Inferior parietal cortex (tissue), 1 donor: ENCODE data around the gene PHPT1.
"Not testable (repeated sequence)": the region's sequence is repeated elsewhere in the genome, so short reads cannot be mapped to it uniquely, and the experiment has no call there.

Source experiments
- DNase-seq: peaks from one replicate; pipeline ENCODE4 v3.0.0-alpha.2; 2016; ENCODE audit errors: extremely low spot score

The PHPT1 gene

DNA sequence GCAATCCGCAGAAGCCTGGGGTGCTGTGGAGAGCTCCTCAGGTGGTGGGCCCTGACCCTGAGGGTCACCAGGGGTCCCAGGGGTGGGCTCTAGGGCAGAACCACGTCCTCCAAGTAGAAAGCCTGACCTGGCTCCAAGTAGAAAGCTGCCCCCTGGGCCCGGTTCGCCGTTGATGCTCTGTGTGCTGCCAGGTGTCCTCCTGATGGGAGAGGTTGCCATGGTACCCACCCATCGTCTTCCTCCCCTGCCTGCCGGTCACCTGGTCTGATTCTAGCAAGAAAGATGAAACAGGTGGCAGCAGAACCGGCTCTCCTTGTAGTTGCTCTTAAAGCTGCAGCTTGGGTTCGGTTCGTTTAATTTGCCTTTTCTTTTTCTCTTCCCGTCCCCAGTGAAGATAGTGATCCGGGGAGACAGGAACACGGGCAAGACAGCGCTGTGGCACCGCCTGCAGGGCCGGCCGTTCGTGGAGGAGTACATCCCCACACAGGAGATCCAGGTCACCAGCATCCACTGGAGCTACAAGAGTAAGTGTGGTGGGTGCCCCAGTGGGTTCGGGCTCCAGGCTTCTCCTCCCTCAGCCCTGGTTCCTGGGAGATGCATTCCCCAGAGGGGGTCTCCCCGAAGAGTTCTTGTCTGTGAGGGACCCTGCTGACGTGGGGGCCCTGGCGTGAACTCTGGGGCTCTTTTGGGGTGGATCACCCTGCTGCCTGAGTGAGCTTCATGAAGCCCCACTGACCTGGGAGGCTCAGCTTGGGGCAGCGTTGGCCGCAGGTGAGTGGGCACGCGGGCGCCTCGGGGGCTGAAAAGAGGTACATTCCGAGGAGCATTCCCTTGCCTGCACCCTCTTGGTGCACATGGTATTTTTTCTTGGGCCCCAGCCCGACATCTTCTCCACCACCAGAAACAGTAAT lies 25.8 kb upstream of the PHPT1 start:
- DNase-seq: no peak

DNA sequence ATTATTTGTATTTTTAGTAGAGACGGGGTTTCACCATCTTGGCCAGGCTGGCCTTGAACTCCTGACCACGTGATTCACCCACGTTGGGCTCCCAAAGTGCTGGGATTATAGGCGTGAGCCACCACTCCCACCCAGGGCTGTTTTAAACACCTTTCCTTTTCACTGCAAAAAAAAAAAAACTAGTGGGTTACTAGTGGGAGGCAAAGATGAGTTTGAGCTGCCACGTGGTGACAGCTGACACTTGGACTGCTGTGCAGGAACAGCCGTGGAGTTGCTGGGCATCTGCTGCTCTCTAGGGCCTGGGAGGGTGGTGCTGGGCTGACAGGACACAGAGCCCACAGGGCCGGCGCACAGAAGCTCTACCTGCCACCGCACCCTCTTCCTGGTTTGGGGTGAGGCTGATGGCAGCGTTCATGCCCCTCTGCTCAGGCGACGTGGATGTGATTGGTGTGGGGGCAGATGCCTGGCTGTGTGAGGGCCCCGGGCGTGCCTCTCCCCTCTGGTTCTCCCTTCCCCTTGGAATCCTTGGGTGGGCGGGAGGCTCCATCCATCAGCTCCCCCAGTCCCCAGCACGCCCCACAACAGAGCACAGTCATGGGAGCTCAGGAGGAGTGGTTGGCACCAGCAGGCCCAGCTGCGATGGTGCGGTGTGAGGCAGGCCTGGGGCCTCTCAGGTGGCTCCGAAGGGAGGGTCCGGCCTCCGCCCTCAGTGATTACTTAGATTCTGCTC lies 24.5 kb upstream of the PHPT1 start:
- no peak for DNase-seq

DNA sequence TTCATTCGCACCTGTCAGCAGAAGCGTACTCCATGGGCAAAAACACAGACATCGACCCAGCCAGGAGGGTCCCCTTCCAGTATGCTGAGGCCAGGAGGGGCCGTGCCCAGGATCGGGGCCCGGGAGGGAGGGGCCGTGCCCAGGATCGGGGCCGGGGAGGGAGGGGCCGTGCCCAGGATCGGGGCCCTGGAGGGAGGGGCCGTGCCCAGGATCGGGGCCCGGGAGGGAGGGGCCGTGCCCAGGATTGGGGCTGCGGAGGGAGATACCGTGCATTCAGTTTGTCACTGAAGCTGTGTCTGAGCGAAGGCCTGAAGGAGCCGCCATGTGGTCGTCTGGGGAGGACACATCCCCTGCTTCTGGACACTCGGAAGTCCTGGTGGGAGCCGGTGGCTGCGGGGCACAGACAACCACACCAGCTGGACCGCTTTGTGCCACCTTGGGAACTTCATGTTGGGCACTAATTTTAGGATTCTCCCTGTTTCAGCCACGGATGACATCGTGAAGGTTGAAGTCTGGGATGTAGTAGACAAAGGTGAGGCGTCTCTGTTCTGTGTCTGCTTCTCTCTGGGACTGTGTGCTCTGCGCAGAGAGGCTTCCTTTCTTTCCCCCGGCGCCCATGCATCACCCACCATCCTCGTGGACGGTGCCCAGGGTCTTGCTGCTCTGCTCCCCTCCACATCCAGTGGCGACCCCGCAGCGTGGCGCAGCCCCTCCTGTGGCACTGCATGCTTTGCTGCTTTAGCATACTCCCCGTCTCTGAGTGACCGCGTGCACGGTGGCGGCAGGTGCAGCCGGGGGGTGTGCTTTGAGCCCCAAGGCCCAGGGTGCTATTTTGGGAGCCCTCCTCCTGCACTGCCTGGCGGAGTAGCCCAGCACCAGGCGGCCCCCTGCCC lies 23.7 kb upstream of the PHPT1 start:
- no peak for DNase-seq

DNA sequence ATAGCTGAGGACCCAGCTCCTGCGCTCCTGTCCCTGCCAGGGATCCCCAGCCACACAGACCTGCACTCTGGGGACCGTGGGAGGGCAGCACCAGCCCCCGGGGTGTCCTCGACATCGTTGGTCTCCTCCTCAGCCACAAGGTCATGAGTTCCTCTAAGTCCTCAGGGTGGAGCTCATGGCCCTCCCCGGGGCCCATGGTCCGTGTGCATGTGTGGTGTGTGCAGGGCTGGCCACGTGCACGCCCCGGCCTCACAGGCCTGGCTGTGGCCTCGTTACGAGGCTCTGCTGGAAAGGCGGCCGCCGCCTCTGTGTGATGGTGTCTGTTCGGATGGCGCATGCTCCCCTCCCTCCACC lies 23.0 kb upstream of the PHPT1 start:
- DNase-seq: no peak

DNA sequence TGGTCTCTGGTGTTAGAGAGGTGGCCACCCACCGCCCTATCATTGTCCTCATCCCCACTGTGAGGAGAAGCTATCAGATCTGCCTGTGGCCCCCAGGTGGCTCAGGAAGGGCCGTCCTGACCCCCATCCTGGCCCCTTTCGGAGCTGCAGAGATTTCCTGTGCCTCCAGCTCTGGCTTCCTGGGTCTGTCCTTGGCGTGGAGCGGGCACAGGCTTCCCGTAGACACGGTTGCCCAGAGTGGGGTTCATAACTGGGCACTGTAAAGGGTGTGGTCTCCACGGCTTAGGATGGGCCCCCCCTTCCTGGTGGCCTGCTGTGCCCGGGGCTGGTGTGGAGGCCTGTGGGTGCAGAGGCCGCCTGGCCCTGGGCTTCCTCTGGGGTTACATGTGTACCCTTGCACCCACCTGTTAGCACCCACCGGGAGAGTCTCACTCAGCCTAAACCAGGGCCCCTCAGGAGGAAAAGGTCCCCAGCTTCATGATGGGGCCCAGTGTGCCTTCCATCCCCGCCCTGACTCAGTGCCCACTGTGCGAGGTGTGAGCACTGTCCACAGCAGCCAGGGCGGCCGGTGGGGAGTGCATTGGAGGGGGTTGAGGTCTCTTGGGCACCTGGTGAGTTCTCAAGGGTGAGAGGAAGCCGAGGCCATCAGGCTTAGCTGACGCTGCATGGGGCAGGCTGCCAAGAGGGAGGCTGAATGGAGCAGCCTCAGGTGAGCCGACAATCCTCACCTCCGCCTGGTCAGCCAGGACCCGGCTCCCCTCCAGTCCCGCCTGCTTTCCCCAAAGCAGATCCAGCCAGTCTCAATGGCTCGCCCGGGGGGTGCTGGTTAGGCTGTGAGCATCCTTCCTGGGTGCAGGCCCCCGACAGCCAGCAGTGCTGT lies 22.3 kb upstream of the PHPT1 start:
- DNase-seq: no peak

DNA sequence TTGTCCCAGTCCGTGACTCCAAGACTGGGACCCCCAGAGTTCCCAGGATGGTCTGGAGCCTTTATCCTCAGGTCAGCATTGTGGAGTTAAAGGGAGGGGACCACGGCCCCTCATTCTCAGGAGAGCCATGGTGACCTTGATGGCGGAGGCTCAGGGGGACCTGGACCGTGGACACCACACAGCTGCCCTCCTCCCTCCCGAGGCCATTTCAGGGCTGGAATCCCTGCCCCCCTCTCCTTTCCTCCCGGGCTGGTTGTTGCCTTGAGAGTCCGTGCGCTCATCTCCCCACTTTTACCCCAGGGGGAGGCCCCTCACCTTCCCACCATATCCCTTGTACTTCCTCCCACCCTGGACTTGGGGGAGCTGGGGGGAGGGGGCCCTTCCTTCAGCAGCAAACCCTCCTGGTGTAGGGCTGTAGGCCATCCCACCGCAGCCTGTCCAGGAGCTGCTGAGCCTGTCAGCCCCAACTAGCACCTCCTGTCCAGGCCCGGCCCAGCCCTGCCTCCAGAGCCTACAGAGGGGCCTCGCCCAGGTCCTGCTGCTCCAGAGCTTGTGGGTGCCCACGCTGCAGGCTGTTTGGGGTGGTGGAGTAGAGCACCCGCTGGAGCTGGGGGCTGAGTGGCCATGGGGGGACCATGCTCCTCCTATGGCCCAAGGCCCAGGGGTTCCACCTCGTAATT lies 21.3 kb upstream of the PHPT1 start:
- no peak for DNase-seq

DNA sequence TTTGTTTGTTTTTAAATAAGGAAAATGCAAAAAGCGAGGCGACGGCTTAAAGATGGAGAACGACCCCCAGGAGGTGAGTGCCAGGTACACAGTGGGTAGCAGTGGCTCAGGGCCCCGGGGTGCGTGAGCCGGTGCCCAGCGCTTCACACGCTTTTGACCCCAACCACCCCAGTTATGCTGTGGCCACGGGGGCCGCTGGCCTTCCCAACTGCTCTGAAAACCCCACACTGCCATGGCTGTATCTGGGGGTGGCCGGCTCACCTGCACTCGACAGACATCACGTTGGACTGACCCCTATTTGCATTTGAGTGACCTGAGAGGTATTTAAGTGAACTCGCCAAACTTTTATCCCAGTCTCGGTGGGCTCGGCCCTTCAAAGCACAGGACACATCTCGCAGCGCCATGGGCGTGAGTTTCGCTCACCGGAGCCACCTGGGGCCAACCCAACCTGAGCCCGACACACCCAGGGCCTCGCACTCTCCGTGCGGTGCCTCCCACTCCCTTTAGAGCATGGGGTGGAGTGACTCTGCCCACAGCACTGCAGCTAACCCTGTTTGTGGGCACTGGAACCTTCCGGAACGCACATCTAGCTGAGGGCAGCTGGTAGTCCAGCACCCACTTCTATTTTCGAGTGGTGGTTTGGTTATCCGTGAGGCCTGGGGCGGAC lies 20.6 kb upstream of the PHPT1 start:
- no peak for DNase-seq

DNA sequence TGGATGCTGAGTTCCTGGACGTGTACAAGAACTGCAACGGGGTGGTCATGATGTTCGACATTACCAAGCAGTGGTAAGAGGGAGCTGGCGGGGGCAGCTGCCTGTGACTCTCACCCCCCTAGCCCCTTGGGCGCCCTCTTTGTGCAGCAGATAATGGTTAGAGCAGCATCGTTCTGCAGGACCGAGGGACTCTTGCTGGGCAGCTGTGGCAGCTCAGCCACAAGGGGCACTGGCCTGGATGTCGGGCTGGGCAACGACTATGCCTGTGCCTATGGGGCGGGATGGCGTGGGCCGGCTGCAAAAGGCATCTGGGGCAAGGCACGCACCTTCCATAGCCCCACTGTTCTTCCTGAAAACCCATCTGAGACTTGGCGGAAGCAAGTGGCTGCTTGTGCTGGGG lies 19.8 kb upstream of the PHPT1 start:
- DNase-seq: no peak

DNA sequence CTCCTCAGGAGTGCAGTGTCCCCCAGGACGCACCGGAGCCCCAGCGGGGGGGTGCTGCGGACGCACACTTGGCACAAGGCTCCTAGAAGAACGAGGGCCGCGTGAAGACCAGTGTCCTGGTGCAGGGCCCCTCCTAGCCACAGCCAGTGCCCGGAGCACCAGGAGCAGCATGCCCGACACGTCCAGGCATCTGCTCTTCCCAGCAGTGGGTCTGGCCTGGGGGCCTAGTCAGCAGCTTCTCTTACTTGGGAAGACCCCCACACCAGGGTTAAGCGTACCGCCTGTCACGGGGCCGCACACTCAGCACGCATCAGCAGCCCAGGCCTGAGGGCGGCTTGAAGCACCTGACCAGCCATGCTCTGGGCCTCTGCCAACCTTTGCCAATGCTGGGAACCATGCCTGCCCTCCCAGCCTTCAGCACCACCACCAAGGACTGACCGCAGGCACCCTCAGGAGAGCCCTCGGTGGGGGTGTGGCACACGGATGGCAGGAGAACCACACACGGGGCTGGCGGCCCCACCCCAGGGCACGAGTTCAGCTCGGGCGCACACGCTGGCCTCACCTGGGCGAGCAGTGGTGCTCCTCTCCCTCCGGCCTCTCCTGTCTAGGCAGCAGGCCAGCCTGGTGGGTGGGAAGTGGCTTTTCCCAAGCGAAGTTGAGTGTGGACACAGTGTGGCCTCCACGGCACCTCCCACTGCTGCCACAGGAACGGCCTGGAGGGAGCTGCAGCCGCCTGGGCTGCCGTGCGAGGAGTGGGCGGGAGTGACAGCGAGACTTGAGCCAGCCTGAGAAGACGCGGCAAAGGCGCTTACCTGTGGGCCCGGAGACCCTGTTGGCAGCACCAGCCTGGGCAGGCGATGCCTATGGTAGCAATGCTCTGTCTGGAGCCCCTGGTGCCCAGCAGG lies 19.0 kb upstream of the PHPT1 start:
- DNase-seq: no peak

DNA sequence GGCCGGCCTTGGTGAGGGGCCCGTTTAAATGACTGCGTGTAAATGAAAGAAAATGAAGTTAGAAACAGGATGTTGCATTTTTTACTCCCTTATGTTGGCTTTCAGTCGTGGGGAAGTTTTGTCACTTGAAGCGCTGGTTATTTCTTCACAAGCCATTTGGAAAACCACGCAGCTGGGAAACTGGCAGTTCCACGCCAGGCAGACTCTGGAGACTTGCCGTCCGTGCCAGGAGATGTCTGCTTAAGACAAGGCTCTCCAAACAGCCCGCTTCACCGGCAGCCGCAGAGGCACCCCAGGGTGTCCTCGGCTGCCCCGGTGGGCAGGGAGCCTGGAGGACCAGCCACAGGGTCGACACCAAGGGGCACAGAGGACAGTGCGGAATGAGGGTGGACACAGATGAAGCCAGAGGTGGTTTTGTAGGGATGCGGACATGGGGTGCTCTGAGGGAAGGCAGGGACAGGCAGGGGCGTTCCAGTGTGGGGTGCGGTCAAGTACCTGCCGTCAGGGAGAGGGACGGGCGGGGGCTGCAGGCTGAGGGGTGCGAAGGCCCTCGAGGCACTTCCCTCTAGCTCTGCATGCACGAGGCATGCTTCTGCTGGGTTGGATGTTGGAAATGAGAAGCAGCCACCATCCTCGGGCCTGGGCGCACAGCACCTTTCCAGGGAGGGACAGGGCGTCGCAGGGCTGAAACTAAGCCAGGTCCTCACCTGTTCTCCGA lies 18.0 kb upstream of the PHPT1 start:
- DNase-seq: no peak

DNA sequence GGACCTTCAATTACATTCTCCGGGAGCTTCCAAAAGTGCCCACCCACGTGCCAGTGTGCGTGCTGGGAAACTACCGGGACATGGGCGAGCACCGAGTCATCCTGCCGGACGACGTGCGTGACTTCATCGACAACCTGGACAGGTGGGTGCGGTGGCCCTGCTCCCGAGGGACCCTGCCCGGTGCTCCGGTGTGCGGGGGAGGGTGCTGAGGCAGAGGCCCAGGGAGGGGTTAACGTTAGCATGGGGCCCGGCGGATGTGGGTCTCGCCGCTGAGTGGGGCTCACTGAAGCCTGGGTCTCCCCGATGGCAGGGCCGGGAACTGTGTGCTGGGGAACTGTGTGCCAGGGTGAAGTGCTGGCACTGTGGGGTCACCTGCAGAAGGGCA lies 17.5 kb upstream of the PHPT1 start:
- DNase-seq: no peak

DNA sequence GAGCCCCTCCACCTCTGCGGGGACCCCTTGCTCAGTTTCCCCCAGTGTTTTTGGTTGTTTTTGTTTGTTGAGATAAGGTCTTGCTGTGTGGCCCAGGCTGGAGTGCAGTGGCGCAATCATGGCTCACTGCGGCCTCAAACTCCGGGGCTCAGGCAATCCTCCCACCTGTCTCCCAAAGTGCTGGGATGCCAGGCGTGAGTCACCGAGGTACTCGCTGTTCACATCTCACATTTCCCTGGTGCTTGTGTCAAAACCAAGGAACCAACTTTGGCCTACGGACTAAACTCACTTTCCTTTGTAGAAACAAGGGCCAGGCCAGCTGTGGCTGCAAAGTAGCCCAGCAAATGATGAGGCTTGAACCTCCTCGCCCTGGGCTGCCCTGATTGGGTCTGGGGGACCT lies 16.6 kb upstream of the PHPT1 start:
- DNase-seq: no peak

DNA sequence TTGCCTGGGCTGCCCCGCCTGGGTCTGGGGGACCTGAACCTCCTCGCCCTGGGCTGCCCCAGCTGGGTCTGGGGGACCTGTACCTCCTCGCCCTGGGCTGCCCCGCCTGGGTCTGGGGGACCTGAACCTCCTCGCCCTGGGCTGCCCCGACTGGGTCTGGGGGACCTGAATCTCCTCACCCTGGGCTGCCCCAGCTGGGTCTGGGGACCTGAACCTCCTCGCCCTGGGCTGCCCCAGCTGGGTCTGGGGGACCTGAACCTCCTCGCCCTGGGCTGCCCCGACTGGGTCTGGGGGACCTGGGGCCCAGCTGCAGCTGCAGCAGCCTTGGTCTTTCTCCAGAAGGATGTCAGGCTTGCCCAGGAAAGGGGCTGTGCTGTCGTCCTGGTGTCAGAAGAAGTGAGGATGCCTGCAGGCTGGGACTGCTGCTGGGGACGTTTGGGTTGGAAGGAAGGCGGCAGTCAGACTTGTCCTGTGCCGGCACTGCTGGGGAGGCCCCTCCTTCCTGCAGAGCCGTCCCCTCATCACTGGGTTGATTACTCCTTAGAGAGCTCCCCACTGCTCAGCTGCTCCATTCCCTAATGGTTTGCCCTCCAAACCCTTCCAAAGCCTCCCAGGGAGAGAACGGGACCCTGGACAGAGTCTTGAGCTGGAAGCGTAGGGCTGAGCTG lies 15.7 kb upstream of the PHPT1 start:
- not testable (repeated sequence) for DNase-seq

DNA sequence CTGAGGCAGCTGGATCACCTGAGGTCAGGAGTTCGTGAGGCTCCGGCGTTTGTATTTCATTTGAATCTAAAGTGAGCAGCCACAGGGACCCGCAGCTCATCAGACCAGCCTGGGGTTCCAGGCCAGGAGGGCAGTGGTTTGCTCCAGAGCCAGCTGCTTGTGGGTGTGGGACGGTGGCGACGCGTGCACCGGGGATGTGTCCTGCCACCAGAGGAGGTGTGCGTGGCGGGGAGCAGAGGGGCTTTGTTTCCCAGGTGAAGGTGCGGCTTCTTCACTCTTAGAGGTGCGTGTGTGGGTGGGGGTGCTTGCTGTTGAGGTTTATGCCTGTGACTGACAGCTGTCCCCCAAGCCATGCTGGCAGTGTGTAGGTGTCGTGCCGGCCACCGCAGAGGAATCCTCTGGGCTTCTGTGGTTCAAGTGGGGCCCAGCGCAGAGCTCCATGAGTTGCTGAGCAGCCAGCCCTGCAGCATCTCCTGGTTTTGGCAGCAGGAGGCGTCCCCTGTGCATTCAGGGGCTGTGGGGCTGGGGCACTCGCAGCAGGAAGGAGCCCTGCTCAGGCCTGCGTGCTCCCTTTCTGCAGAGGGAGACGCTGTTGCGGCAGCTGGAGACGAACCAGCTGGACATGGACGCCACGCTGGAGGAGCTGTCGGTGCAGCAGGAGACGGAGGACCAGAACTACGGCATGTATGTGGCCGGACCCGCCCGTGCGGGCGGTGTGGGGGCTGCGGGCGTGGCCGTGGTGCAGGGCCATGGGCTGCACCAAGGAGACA lies 13.9 kb upstream of the PHPT1 start:
- DNase-seq: no peak

DNA sequence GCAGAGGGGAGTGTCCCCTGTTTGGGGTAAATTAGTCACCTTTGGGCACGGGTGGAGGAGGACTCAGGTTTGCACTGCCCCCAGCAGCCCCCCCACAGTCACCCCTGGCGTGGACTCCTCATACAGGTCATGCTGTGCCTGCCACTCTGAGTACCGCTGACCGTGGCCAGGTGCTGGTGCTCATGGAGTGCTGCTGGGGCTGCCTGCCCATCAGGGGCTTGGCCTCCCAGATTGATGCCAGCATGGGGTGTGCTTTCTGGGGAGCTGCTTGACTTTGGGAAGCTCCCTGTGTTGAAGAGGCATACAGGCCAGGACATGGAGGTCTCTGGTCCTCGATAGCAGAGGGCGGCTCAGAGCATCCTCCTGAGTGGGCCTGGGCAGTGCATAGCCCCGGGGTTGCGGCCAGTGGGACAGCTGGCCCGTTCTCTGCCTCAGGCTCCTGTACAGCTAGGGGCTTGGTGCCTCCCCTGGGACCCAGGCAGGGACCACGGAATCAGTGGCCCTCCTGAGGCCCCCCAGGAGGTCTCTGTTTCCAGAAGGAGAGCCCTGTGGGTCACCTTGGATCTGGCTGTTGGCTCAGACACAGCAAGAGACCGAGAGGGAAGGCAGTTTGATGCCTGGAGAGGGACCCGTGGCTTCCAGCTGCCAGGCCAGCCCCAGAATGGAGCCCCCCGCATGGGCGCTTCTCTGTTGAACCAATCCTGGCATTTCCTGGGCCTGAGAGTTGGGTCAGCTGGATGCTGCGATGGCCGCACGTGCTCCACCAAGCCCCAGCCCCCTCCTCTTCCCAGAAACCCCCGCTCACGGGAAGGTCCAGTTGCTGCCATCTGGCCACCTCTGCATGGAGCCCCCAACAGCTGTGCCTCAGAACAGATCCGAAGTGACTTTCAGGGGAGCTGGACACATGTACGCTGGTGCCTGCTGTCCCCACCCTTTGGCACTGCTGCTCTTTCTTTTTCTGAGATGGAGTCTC lies 13.0 kb upstream of the PHPT1 start:
- DNase-seq: no peak
